Testis (tissue), 3 donors: ENCODE measurements around the gene IL1B. TPM values are rescaled to one million over a fixed set of nuclear protein-coding genes. Genes with fewer than 3 reads are reported as not detected.
A peak's percentile ranks its signal among the peaks of the same experiment; 100 is the strongest.

Experiments
- DNase-seq: peaks from one replicate; pipeline ENCODE4 v3.0.0-alpha.2; 2019
- H3K27ac ChIP-seq, 2 donors: fragments of 200-600 bp; sonication (generic); one replicate each; pipeline ENCODE4 v1.5.1; 2019
- H3K27me3 ChIP-seq: fragments of 200-600 bp; sonication (generic); one replicate; pipeline ENCODE4 v1.5.1; 2019
- H3K36me3 ChIP-seq: fragments of 200-600 bp; sonication (generic); one replicate; pipeline ENCODE4 v1.5.1; 2017; ENCODE audit warnings: low read depth; ENCODE audit errors: missing control alignments
- H3K4me1 ChIP-seq: fragments of 200-600 bp; sonication (generic); one replicate; pipeline ENCODE4 v1.5.1; 2019
- H3K4me3 ChIP-seq, 2 donors: fragments of 200-600 bp; sonication (generic); one replicate each; pipeline ENCODE4 v1.5.1; 2017 to 2019
- H3K9me3 ChIP-seq: fragments of 200-600 bp; sonication (generic); one replicate; pipeline ENCODE4 v1.5.1; 2017
- CTCF ChIP-seq, 3 experiments: fragments of 450-650 bp in 2 of 3; fragments of 200-600 bp in 1 of 3; sonication (generic) in 1 of 3; IDR thresholded peaks; one replicate each; pipeline ENCODE4 v1.5.1; 2016 to 2019; ENCODE audit warnings: antibody characterized with exemption in 3 of 3, mild to moderate bottlenecking in 2 of 3, moderate library complexity in 1 of 3
- POLR2A ChIP-seq: fragments of 450-650 bp; IDR thresholded peaks from one replicate; pipeline ENCODE4 v1.6.1; 2017; ENCODE audit warnings: antibody characterized with exemption, mild to moderate bottlenecking, moderate library complexity
- WGBS, 2 donors: methylation state at CpG; one replicate each; pipeline ENCODE4 v1.1.5; 2018; 5-methylcytosine and 5-hydroxymethylcytosine counted together
- intact Hi-C: fragments of 100-400 bp; cut with DNase I; formaldehyde crosslinking; loops from one replicate; pipeline ENCODE4 v1.15.1; 2023; ENCODE audit warnings: low total_unique reads
- polyA plus RNA-seq: library from polyadenylated mRNA; stranded (reverse); fragments of 350-450 nt; fragmentation: Illumina TruSeq; extraction: RNeasy Lipid Tissue Mini Kit (QIAGEN cat#74804); gene quantifications from one replicate; pipeline ENCODE4 v1.2.3, GENCODE V29; 2014; ENCODE audit warnings: low read depth, low replicate concordance; ENCODE audit not compliant: insufficient read depth
- total RNA-seq, 2 donors: library from RNA; depleted of rRNA; stranded (reverse); fragments of >200 nt; gene quantifications; one replicate each; pipeline ENCODE4 v1.2.3, GENCODE V29; 2016

The IL1B gene
- total and polyA plus RNA-seq, 3 donors from 2014 or later: 0.62 to 1.8 (median 0.63) TPM

GRCh38 chr2:112783187-112783714 lies 53.3 kb downstream of the IL1B start:
- Histone ChIP-seq H3K4me1 (no peaks in the 10 kb centered on the region), H3K27ac (peak overlapping the region; percentile 36 to 63), H3K36me3 (no peaks in the 10 kb centered on the region), H3K27me3 (no peaks in the 10 kb centered on the region), H3K4me3 (peak overlapping the region in 1 of 2 donors; percentile 50), H3K9me3 (no peaks in the 10 kb centered on the region)
- TF ChIP-seq POLR2A (no peak), CTCF (IDR thresholded peaks at IDR 0.05) (no peak)
- intact Hi-C loops: no loop called here
- no peak for DNase-seq
- WGBS, 2 donors: 85 to 92% methylated on average over 3 of the region's 3 CpGs

- no peak overlapping the region for H3K4me3 ChIP-seq
These were observed 54.3 kb downstream of the IL1B start for GRCh38 chr2:112782234-112782799.

More at GRCh38 chr2:112782234-112782799, 54.3 kb downstream of the IL1B start:
- Histone ChIP-seq H3K4me1 (no peaks in the 10 kb centered on the region), H3K27ac (no peak overlapping the region), H3K9me3 (no peaks in the 10 kb centered on the region), H3K27me3 (no peaks in the 10 kb centered on the region), H3K36me3 (no peaks in the 10 kb centered on the region)
- TF ChIP-seq CTCF (IDR thresholded peaks at IDR 0.05) (no peak), POLR2A (no peak)
- 81 to 86% methylated on average over 3 of the region's 3 CpGs for WGBS, 2 donors
- no peak for DNase-seq
- intact Hi-C loops: no loop called here

Other genes starting within 250 kb of the IL1B start
- gene SLC20A1, start 190.8 kb downstream of the IL1B start, total RNA-seq: 10 to 100 TPM; 38.7 to 47.8 TPM
- gene SLC20A1, start 190.8 kb downstream of the IL1B start, polyA plus RNA-seq: 30.2 TPM
- gene NT5DC4, start 115.8 kb downstream of the IL1B start, total RNA-seq: 1 to 10 TPM; 2.8 to 2.9 TPM
- 4.2 TPM for gene NT5DC4, start 115.8 kb downstream of the IL1B start, polyA plus RNA-seq
- 10 to 100 TPM in 1 of 2 donors, 1 to 10 TPM in 1; 7.1 to 11.0 TPM for gene CKAP2L, start 72.2 kb downstream of the IL1B start, total RNA-seq
- gene CKAP2L, start 72.2 kb downstream of the IL1B start, polyA plus RNA-seq: 9.5 TPM
- gene IL1A, start 52.3 kb downstream of the IL1B start, total RNA-seq: 10 to 100 TPM; 21.4 to 36.5 TPM
- 15.8 TPM for gene IL1A, start 52.3 kb downstream of the IL1B start, polyA plus RNA-seq
- gene IL37, start 74.4 kb upstream of the IL1B start, total RNA-seq: 1 to 10 TPM; 1.3 to 1.5 TPM
- gene IL37, start 74.4 kb upstream of the IL1B start, polyA plus RNA-seq: not detected
- under 1 TPM in 1 of 2 donors, not detected in 1; 0.68 TPM for gene IL36G, start 141.2 kb upstream of the IL1B start, total RNA-seq
- not detected for gene IL36G, start 141.2 kb upstream of the IL1B start, polyA plus RNA-seq
- gene IL36A, start 168.7 kb upstream of the IL1B start, total RNA-seq: not detected
- not detected for gene IL36A, start 168.7 kb upstream of the IL1B start, polyA plus RNA-seq
- gene IL36B, start 216.1 kb upstream of the IL1B start, total RNA-seq: not detected
- gene IL36B, start 216.1 kb upstream of the IL1B start, polyA plus RNA-seq: not detected
- not detected for gene IL36RN, start 222.4 kb upstream of the IL1B start, total RNA-seq
- gene IL36RN, start 222.4 kb upstream of the IL1B start, polyA plus RNA-seq: not detected
- under 1 TPM in 1 of 2 donors, not detected in 1; 0.68 TPM for gene IL1F10, start 231.2 kb upstream of the IL1B start, total RNA-seq
- gene IL1F10, start 231.2 kb upstream of the IL1B start, polyA plus RNA-seq: not detected